Thoracic aorta (tissue), 2 donors: Measurements from ENCODE around the gene ACOX3. TPM values are rescaled to one million over a fixed set of nuclear protein-coding genes. Genes with fewer than 3 reads are reported as not detected.

Experiments used
- ATAC-seq: fragments of 150-250 bp; one replicate; pipeline ENCODE4 v1.8.0; 2017; ENCODE audit warnings: low read depth; ENCODE audit not compliant: insufficient number of reproducible peaks, low FRiP score
- DNase-seq: peaks from one replicate; pipeline ENCODE4 v3.0.0-alpha.2; 2020; ENCODE audit warnings: low spot score
- H3K27ac ChIP-seq, 2 donors: fragments of 200-600 bp; sonication (generic); 1 replicate in 1 of 2; 2 replicates in 1 of 2; pipeline ENCODE4 v1.5.1; 2016; ENCODE audit warnings: mild to moderate bottlenecking in 2 of 2, moderate library complexity in 2 of 2
- H3K27me3 ChIP-seq: fragments of 200-600 bp; sonication (generic); replicated peaks from 2 replicates; pipeline ENCODE4 v1.6.0; 2016; ENCODE audit warnings: mild to moderate bottlenecking; ENCODE audit not compliant: insufficient read depth
- H3K36me3 ChIP-seq: fragments of 200-600 bp; sonication (generic); one replicate; pipeline ENCODE4 v1.5.1; 2016
- H3K4me1 ChIP-seq, 2 donors: fragments of 200-600 bp; sonication (generic); 1 replicate in 1 of 2; 2 replicates in 1 of 2; pipeline versions ENCODE4 v1.5.1 to v1.6.0; 2016; ENCODE audit warnings: low read depth in 2 of 2, mild to moderate bottlenecking in 1 of 2; ENCODE audit not compliant: control insufficient read depth in 1 of 2
- H3K4me3 ChIP-seq: fragments of 200-600 bp; sonication (generic); 2 replicates; pipeline ENCODE4 v1.5.1; 2016; ENCODE audit warnings: mild to moderate bottlenecking
- H3K9me3 ChIP-seq: fragments of 200-600 bp; sonication (generic); 2 replicates; pipeline ENCODE4 v1.5.1; 2016
- total RNA-seq, 2 donors: library from RNA; depleted of rRNA; stranded (reverse); fragments of >200 nt; gene quantifications; one replicate each; pipeline versions ENCODE4 v1.1.0 to v1.2.3, GENCODE V29; 2016
- TF ChIP-seq, protein P1 (sequence below): fragments of 200-600 bp; sonication (generic); IDR thresholded peaks from one replicate; pipeline ENCODE4 v1.5.1; 2019; ENCODE audit warnings: antibody characterized with exemption

ACOX3 gene
- total RNA-seq, 2 donors from 2014 or later, result 47.8 to 72.7 TPM

GRCh38 chr4:8345946-8346814 is 94.3 kb downstream of the ACOX3 start:
- no peak overlapping the region for H3K27ac ChIP-seq
- H3K27me3 ChIP-seq, result no peaks in the 10 kb centered on the region
- ATAC-seq, result no peak
- H3K4me3 ChIP-seq, result no peak overlapping the region
- peaks cover 3 to 51% of the 10 kb centered on the region in 2 donors for H3K4me1 ChIP-seq
- H3K36me3 ChIP-seq, result no peaks in the 10 kb centered on the region
- no peak for DNase-seq
- H3K9me3 ChIP-seq, result no peaks in the 10 kb centered on the region
- TF ChIP-seq, protein P1, sequence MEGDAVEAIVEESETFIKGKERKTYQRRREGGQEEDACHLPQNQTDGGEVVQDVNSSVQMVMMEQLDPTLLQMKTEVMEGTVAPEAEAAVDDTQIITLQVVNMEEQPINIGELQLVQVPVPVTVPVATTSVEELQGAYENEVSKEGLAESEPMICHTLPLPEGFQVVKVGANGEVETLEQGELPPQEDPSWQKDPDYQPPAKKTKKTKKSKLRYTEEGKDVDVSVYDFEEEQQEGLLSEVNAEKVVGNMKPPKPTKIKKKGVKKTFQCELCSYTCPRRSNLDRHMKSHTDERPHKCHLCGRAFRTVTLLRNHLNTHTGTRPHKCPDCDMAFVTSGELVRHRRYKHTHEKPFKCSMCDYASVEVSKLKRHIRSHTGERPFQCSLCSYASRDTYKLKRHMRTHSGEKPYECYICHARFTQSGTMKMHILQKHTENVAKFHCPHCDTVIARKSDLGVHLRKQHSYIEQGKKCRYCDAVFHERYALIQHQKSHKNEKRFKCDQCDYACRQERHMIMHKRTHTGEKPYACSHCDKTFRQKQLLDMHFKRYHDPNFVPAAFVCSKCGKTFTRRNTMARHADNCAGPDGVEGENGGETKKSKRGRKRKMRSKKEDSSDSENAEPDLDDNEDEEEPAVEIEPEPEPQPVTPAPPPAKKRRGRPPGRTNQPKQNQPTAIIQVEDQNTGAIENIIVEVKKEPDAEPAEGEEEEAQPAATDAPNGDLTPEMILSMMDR, result no peak

DNA sequence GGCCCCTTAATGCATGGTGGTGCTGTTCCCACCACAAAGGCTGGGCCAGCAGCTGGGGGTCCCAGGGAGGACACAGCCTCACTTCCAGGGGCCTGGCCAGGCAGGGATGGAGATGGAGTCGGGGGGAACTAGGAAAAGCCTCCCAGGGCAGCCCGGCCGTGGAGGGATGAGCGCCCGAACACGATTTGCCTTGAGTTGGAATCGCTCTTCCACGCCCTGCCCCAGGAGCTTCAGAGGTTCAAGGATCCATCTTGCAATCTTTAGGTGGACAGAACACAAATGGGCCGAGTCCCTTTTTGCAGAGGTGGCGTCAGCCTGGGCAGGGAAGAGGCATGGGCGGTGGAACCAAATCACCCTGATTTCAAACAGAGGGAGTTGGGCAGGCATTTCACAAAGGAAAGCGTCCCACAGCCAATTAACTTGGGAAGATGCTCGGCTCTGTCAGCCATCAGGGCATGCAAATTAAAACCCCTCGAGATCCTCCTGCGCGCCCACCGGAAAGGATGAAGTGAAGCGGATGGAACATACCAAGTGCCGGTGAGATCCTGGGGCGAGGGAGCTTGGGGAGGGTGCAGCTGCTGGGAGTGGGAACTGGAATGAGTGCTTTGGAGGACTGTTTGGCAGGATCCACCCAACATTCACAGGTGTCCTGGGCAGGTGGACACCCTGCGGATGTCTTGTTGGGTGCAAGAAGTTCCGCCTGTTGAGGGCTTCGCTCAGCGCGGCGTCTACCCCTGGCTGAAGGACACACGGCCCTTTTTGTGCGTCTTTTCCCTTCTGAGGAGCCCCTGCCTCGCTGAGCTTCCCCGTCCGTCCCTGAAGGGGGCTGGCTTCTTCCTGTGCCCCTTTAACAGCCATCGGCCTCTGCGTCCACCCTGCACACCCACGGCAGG is 95.2 kb downstream of the ACOX3 start:
- H3K4me1 ChIP-seq, result peaks cover 3 to 51% of the 10 kb centered on the region in 2 donors
- no peaks in the 10 kb centered on the region for H3K36me3 ChIP-seq
- DNase-seq, result no peak
- H3K4me3 ChIP-seq, result no peak overlapping the region
- no peaks in the 10 kb centered on the region for H3K9me3 ChIP-seq
- peak overlapping the region in 1 of 2 donors; percentile 7 for H3K27ac ChIP-seq
- no peaks in the 10 kb centered on the region for H3K27me3 ChIP-seq
- ATAC-seq, result no peak
- TF ChIP-seq, protein P1, result no peak

DNA sequence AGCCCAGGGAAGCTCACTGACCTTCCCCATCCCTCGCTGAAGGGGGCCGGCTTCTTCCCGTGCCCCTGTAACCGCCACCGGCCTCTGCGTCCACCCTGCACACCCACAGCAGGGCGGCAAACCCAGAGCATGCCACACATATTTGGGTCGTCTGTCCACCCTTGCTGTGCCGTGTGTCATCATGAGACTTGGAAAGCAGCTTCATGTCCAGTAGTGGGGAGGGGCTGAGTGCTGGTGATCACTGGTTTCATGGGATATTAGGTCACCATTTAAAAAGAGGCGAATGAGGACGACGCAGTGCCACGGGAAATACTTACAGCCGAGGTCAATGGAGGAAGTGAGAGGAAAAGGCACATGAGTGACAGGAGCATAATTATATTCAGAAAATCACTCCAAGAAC is 96.1 kb downstream of the ACOX3 start:
- no peaks in the 10 kb centered on the region for H3K9me3 ChIP-seq
- H3K27ac ChIP-seq, result no peak overlapping the region
- H3K4me3 ChIP-seq, result no peak overlapping the region
- DNase-seq, result no peak
- peak; percentile 13 for ATAC-seq
- no peaks in the 10 kb centered on the region for H3K27me3 ChIP-seq
- peaks cover 3 to 51% of the 10 kb centered on the region in 2 donors for H3K4me1 ChIP-seq
- no peaks in the 10 kb centered on the region for H3K36me3 ChIP-seq
- TF ChIP-seq, protein P1, result no peak

- DNase-seq, result no peak
- no peaks in the 10 kb centered on the region for H3K27me3 ChIP-seq
- H3K4me1 ChIP-seq, result peaks cover 3 to 51% of the 10 kb centered on the region in 2 donors
- ATAC-seq, result no peak
- no peak overlapping the region for H3K4me3 ChIP-seq
- TF ChIP-seq, protein P1, result no peak
- no peaks in the 10 kb centered on the region for H3K36me3 ChIP-seq
- H3K27ac ChIP-seq, result no peak overlapping the region
- no peaks in the 10 kb centered on the region for H3K9me3 ChIP-seq
Measured at GRCh38 chr4:8343967-8344331, 96.6 kb downstream of the ACOX3 start.
